HepG2 (cell line): Measurements from ENCODE around the gene SRP68. TPM values are rescaled to one million over a fixed set of nuclear protein-coding genes. Genes with fewer than 3 reads are reported as not detected.

Experiments
- CTCF ChIP-seq: sonication (generic); formaldehyde crosslinking; IDR thresholded peaks from 2 replicates; pipeline ENCODE4 v1.5.0; 2020; ENCODE audit warnings: mild to moderate bottlenecking, missing genetic modification reagents, moderate library complexity
- HMGXB3 ChIP-seq: sonication (generic); formaldehyde crosslinking; IDR thresholded peaks from 2 replicates; pipeline ENCODE4 v1.4.0; 2020; ENCODE audit warnings: missing genetic modification reagents, borderline replicate concordance
- ISL2 ChIP-seq: sonication (generic); formaldehyde crosslinking; IDR thresholded peaks from 2 replicates; pipeline ENCODE4 v1.5.0; 2020; ENCODE audit warnings: missing genetic modification reagents
- KAT8 ChIP-seq: IDR thresholded peaks from 2 replicates; pipeline ENCODE4 v1.6.1; 2016; ENCODE audit warnings: missing genetic modification reagents, missing compliant biosample characterization
- PAX8 ChIP-seq: sonication (generic); formaldehyde crosslinking; IDR thresholded peaks from 2 replicates; pipeline ENCODE4 v1.8.0; 2022; ENCODE audit warnings: mild to moderate bottlenecking, missing genetic modification reagents, borderline replicate concordance
- SP2 ChIP-seq: sonication (generic); formaldehyde crosslinking; IDR thresholded peaks from 2 replicates; pipeline ENCODE4 v1.5.1; 2020; ENCODE audit warnings: mild to moderate bottlenecking, missing genetic modification reagents
- ZBTB25 ChIP-seq: IDR thresholded peaks from 2 replicates; pipeline ENCODE4 v1.6.1; 2018; ENCODE audit warnings: missing genetic modification reagents
- ZBTB38 ChIP-seq: sonication (generic); formaldehyde crosslinking; IDR thresholded peaks from 2 replicates; pipeline ENCODE4 v1.5.1; 2020; ENCODE audit warnings: mild to moderate bottlenecking, missing genetic modification reagents
- ZBTB39 ChIP-seq: sonication (generic); formaldehyde crosslinking; IDR thresholded peaks from 2 replicates; pipeline ENCODE4 v1.5.0; 2020; ENCODE audit warnings: missing genetic modification reagents
- ZNF33B ChIP-seq: sonication (generic); formaldehyde crosslinking; IDR thresholded peaks from 2 replicates; pipeline ENCODE4 v1.5.1; 2020; ENCODE audit warnings: mild to moderate bottlenecking, missing genetic modification reagents
- ZNF501 ChIP-seq: sonication (generic); formaldehyde crosslinking; IDR thresholded peaks from 2 replicates; pipeline ENCODE4 v1.5.1; 2020; ENCODE audit warnings: mild to moderate bottlenecking, moderate library complexity, missing genetic modification reagents
- ZNF503 ChIP-seq: sonication (generic); formaldehyde crosslinking; IDR thresholded peaks from 2 replicates; pipeline ENCODE4 v1.4.0; 2020; ENCODE audit warnings: missing genetic modification reagents
- ZNF770 ChIP-seq: sonication (generic); formaldehyde crosslinking; IDR thresholded peaks from 2 replicates; pipeline ENCODE4 v1.5.0; 2020; ENCODE audit warnings: mild to moderate bottlenecking, missing genetic modification reagents
- ZNF772 ChIP-seq: sonication (generic); formaldehyde crosslinking; IDR thresholded peaks from 2 replicates; pipeline ENCODE4 v1.5.0; 2020; ENCODE audit warnings: mild to moderate bottlenecking, missing genetic modification reagents
- polyA plus RNA-seq, 8 experiments: library from polyadenylated mRNA; depleted of rRNA in 3 of 8; stranded (reverse) in 7 of 8; unstranded in 1 of 8; fragments of >200 nt; fragmentation: Illumina TruSeq in 4 of 8; extraction: Trizol in 4 of 8; gene quantifications; 2 replicates each; pipeline versions ENCODE4 v1.2.1 to v1.2.3, GENCODE V29; 2011 to 2016; ENCODE audit warnings: low read depth in 4 of 8, missing spikeins in 1 of 8, mixed read lengths in 1 of 8; ENCODE audit not compliant: insufficient read depth in 1 of 8
- total RNA-seq, 5 experiments: library from RNA; depleted of rRNA; stranded (reverse); fragments of >200 nt; fragmentation: Illumina TruSeq; extraction: Trizol; gene quantifications; 2 replicates each; pipeline ENCODE4 v1.2.3, GENCODE V29; 2016; ENCODE audit warnings: low read depth in 1 of 5

SRP68 gene
- total and polyA plus RNA-seq, 2 of the 13 experiments (the other 11 are each of a cell fraction or from before 2014, with no cell fraction given) = 39.8 to 74.3 TPM

GRCh38 chr17:76005263-76006149 is 66.8 kb downstream of the SRP68 start (continued):
- 0 out of 2 replicates have a peak, but pooled peaks have one; percentile 11 for TF ChIP-seq ZNF770
- no peak for TF ChIP-seq ZBTB25 (CRISPR knock-in tag)
- peak; percentile 96 for TF ChIP-seq CTCF (CRISPR knock-in tag)
- TF ChIP-seq PAX8 (CRISPR knock-in tag) = no peak
- peak; percentile 74; the same call in 1 of the 2 replicates for TF ChIP-seq ZBTB38 (CRISPR knock-in tag)
- no peak for TF ChIP-seq ZNF772 (CRISPR knock-in tag)
- TF ChIP-seq ISL2 (CRISPR knock-in tag) = peak; percentile 48; the same call in 1 of the 2 replicates
- no peak for TF ChIP-seq ZNF503 (CRISPR knock-in tag)
- TF ChIP-seq ZNF33B (CRISPR knock-in tag) = no peak
- peak; percentile 51 for TF ChIP-seq KAT8 (CRISPR knock-in tag)
- 0 out of 2 replicates have a peak, but pooled peaks have one; percentile 49 for TF ChIP-seq HMGXB3 (CRISPR knock-in tag)
- TF ChIP-seq SP2 (CRISPR knock-in tag) = no peak
- TF ChIP-seq ZNF501 (CRISPR knock-in tag) = peak; percentile 83
- no peak for TF ChIP-seq ZBTB39
